Measurements from ENCODE around the gene EGR1.

DNA sequence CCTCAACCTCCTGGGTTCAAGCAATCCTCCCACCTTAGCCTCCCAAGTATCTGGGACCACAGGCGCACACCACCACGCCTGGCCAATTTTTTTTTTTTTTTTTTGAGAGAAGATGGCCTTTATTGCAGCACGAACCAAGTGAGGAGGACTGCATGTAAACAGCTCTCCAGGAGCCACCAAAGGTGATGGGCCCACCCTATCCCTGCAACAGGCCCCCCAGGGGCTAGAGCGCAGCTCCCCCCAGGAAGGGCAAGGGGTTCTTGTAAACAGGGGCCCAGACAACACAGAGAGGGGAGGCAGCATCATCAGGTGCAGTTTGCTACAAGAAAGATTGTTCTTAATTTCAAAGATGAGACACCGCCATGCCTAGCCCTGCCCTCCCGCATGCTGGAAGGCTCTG lies 12.6 kb upstream of the EGR1 start:
- TF ChIP-seq, protein P1, sequence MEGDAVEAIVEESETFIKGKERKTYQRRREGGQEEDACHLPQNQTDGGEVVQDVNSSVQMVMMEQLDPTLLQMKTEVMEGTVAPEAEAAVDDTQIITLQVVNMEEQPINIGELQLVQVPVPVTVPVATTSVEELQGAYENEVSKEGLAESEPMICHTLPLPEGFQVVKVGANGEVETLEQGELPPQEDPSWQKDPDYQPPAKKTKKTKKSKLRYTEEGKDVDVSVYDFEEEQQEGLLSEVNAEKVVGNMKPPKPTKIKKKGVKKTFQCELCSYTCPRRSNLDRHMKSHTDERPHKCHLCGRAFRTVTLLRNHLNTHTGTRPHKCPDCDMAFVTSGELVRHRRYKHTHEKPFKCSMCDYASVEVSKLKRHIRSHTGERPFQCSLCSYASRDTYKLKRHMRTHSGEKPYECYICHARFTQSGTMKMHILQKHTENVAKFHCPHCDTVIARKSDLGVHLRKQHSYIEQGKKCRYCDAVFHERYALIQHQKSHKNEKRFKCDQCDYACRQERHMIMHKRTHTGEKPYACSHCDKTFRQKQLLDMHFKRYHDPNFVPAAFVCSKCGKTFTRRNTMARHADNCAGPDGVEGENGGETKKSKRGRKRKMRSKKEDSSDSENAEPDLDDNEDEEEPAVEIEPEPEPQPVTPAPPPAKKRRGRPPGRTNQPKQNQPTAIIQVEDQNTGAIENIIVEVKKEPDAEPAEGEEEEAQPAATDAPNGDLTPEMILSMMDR (IDR thresholded peaks at IDR 0.05), result no peak
- TF ChIP-seq POLR2AphosphoS5 (IDR thresholded peaks at IDR 0.05), result no peak

Measured in stomach (tissue), 4 donors.